GM12878 (cell line): Measurements from ENCODE around the gene SCAI.
"Not testable (repeated sequence)": the region's sequence is repeated elsewhere in the genome, so short reads cannot be mapped to it uniquely, and the experiment has no call there.

Experiments used
- CBFB ChIP-seq: IDR thresholded peaks from 2 replicates; pipeline ENCODE4 v1.6.1; 2016; ENCODE audit warnings: antibody characterized with exemption, low read depth
- CREM ChIP-seq: IDR thresholded peaks from 2 replicates; pipeline ENCODE4 v1.6.1; 2014; ENCODE audit warnings: antibody characterized with exemption, low read depth
- PAX5 ChIP-seq: IDR thresholded peaks from 2 replicates; pipeline ENCODE4 v1.6.1; 2011; ENCODE audit warnings: low read depth, low read length, borderline replicate concordance
- SPI1 ChIP-seq: IDR thresholded peaks from 2 replicates; pipeline ENCODE4 v1.6.1; 2011; ENCODE audit warnings: low read depth, mild to moderate bottlenecking, low read length, moderate library complexity, borderline replicate concordance; ENCODE audit not compliant: insufficient read depth
- TF ChIP-seq, protein P1 (sequence below), 3 experiments: IDR thresholded peaks in 2 of 3; conservative IDR thresholded peaks in 1 of 3; 2 replicates each; pipeline ENCODE4 v1.5.1; 2011; ENCODE audit warnings: low read depth in 3 of 3, low read length in 3 of 3, mild to moderate bottlenecking in 3 of 3, control low read depth in 2 of 3, moderate library complexity in 2 of 3, inconsistent platforms in 1 of 3, mixed read lengths in 1 of 3; ENCODE audit not compliant: control insufficient read depth in 2 of 3, insufficient read depth in 1 of 3; ENCODE audit errors: extremely low read depth in 1 of 3
- TF ChIP-seq, protein P2 (sequence below): IDR thresholded peaks from 2 replicates; pipeline ENCODE4 v1.6.1; 2012; ENCODE audit warnings: low read depth, low read length, improper control_type of control experiment
- TF ChIP-seq, protein P3 (sequence below): IDR thresholded peaks from 2 replicates; pipeline ENCODE4 v1.6.1; 2011; ENCODE audit warnings: borderline replicate concordance, low read depth, mild to moderate bottlenecking, moderate library complexity, mixed read lengths, low read length; ENCODE audit not compliant: insufficient read depth; ENCODE audit errors: extremely low read length
- TF ChIP-seq, protein P4 (sequence below): IDR thresholded peaks from 2 replicates; pipeline ENCODE4 v1.6.1; 2011; ENCODE audit warnings: mild to moderate bottlenecking, low read depth, low read length, moderate library complexity; ENCODE audit not compliant: insufficient replicate concordance

DNA sequence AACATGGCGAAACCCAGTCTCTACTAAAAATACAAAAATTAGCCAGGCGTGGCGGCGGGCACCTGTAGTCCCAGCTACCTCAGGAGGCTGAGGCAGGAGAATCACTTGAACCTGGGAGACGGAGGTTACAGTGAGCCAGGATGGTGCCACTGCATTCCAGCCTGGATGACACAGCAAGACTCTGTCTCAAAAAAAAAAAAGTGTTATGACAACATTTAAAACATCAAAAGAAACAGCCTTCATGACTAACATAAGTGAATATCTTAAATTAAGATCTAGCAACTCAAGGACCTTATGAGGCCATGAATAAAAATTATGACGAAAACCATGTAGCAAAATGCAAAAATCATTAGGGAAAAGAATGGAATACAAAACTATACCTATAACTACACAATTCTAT, 19.6 kb upstream of the SCAI start:
- not testable (repeated sequence) for TF ChIP-seq CREM, CBFB, SPI1, PAX5
- TF ChIP-seq, protein P1, sequence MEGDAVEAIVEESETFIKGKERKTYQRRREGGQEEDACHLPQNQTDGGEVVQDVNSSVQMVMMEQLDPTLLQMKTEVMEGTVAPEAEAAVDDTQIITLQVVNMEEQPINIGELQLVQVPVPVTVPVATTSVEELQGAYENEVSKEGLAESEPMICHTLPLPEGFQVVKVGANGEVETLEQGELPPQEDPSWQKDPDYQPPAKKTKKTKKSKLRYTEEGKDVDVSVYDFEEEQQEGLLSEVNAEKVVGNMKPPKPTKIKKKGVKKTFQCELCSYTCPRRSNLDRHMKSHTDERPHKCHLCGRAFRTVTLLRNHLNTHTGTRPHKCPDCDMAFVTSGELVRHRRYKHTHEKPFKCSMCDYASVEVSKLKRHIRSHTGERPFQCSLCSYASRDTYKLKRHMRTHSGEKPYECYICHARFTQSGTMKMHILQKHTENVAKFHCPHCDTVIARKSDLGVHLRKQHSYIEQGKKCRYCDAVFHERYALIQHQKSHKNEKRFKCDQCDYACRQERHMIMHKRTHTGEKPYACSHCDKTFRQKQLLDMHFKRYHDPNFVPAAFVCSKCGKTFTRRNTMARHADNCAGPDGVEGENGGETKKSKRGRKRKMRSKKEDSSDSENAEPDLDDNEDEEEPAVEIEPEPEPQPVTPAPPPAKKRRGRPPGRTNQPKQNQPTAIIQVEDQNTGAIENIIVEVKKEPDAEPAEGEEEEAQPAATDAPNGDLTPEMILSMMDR (IDR thresholded peaks at IDR 0.05 in 2 of 3, conservative IDR thresholded peaks at IDR 0.05 in 1 of 3; ENCODE audit: control insufficient read depth in 2 of 3, extremely low read depth in 1 of 3, insufficient read depth in 1 of 3, low read depth in 3 of 3, low read length in 3 of 3): not testable (repeated sequence)
- TF ChIP-seq, protein P2, sequence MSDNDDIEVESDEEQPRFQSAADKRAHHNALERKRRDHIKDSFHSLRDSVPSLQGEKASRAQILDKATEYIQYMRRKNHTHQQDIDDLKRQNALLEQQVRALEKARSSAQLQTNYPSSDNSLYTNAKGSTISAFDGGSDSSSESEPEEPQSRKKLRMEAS: not testable (repeated sequence)
- TF ChIP-seq, protein P3, sequence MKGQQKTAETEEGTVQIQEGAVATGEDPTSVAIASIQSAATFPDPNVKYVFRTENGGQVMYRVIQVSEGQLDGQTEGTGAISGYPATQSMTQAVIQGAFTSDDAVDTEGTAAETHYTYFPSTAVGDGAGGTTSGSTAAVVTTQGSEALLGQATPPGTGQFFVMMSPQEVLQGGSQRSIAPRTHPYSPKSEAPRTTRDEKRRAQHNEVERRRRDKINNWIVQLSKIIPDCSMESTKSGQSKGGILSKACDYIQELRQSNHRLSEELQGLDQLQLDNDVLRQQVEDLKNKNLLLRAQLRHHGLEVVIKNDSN: not testable (repeated sequence)
- TF ChIP-seq, protein P4, sequence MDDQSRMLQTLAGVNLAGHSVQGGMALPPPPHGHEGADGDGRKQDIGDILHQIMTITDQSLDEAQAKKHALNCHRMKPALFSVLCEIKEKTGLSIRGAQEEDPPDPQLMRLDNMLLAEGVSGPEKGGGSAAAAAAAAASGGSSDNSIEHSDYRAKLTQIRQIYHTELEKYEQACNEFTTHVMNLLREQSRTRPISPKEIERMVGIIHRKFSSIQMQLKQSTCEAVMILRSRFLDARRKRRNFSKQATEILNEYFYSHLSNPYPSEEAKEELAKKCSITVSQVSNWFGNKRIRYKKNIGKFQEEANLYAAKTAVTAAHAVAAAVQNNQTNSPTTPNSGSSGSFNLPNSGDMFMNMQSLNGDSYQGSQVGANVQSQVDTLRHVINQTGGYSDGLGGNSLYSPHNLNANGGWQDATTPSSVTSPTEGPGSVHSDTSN: not testable (repeated sequence)
